ENCODE data around the gene TMEM182. TPM values are rescaled to one million over a fixed set of nuclear protein-coding genes. Genes with fewer than 3 reads are reported as not detected.
A peak's percentile ranks its signal among the peaks of the same experiment; 100 is the strongest.

TMEM182 gene
- total RNA-seq, 1 donor from 2014 or later = 6.4 TPM

- DNase-seq (ENCODE audit: low spot score, unreplicated experiment) = no peak
- Mint-ChIP-seq H3K9me3 (ENCODE audit: low read depth) (no peaks in the 10 kb centered on the region), H3K27ac (peak overlapping the region; percentile 25), H3K4me1 (ENCODE audit: low read depth) (peaks cover 24% of the 10 kb centered on the region), H3K27me3 (no peaks in the 10 kb centered on the region), H3K36me3 (ENCODE audit: insufficient read depth) (no peaks in the 10 kb centered on the region), H3K4me3 (ENCODE audit: low read depth) (peak overlapping the region; percentile 98)
- no peak for TF ChIP-seq CTCF (IDR thresholded peaks at IDR 0.05; ENCODE audit: unreplicated experiment)
Measured at GRCh38 chr2:102737431-102737830, 24.4 kb upstream of the TMEM182 start.

- no peak for TF ChIP-seq CTCF (IDR thresholded peaks at IDR 0.05; ENCODE audit: unreplicated experiment)
- Mint-ChIP-seq H3K27me3 (no peaks in the 10 kb centered on the region), H3K27ac (no peak overlapping the region), H3K4me3 (ENCODE audit: low read depth) (no peak overlapping the region), H3K36me3 (ENCODE audit: insufficient read depth) (no peaks in the 10 kb centered on the region), H3K4me1 (ENCODE audit: low read depth) (no peaks in the 10 kb centered on the region), H3K9me3 (ENCODE audit: low read depth) (no peaks in the 10 kb centered on the region)
- DNase-seq (ENCODE audit: low spot score, unreplicated experiment) = no peak
Measured at GRCh38 chr2:102743259-102743658, 18.6 kb upstream of the TMEM182 start.

- H3K36me3 Mint-ChIP-seq (ENCODE audit: insufficient read depth) = no peaks in the 10 kb centered on the region
- no peak overlapping the region for H3K4me3 Mint-ChIP-seq (ENCODE audit: low read depth)
- no peak for DNase-seq (ENCODE audit: low spot score, unreplicated experiment)
Measured at GRCh38 chr2:102748107-102748506, 13.7 kb upstream of the TMEM182 start.

GRCh38 chr2:102749938-102750337 is 11.9 kb upstream of the TMEM182 start:
- TF ChIP-seq CTCF (IDR thresholded peaks at IDR 0.05; ENCODE audit: unreplicated experiment) = no peak
- no peak overlapping the region for H3K4me3 Mint-ChIP-seq (ENCODE audit: low read depth)
- H3K4me1 Mint-ChIP-seq (ENCODE audit: low read depth) = peaks cover 1% of the 10 kb centered on the region
- no peaks in the 10 kb centered on the region for H3K36me3 Mint-ChIP-seq (ENCODE audit: insufficient read depth)
- DNase-seq (ENCODE audit: low spot score, unreplicated experiment) = no peak
- H3K27me3 Mint-ChIP-seq = no peaks in the 10 kb centered on the region
- H3K9me3 Mint-ChIP-seq (ENCODE audit: low read depth) = no peaks in the 10 kb centered on the region
- no peak overlapping the region for H3K27ac Mint-ChIP-seq

More at GRCh38 chr2:102748107-102748506, 13.7 kb upstream of the TMEM182 start:
- Mint-ChIP-seq H3K4me1 (ENCODE audit: low read depth) (no peaks in the 10 kb centered on the region), H3K27ac (no peak overlapping the region), H3K9me3 (ENCODE audit: low read depth) (no peaks in the 10 kb centered on the region), H3K27me3 (no peaks in the 10 kb centered on the region)
- no peak for TF ChIP-seq CTCF (IDR thresholded peaks at IDR 0.05; ENCODE audit: unreplicated experiment)

- H3K27me3 Mint-ChIP-seq = no peaks in the 10 kb centered on the region
- H3K9me3 Mint-ChIP-seq (ENCODE audit: low read depth) = no peaks in the 10 kb centered on the region
- H3K36me3 Mint-ChIP-seq (ENCODE audit: insufficient read depth) = no peaks in the 10 kb centered on the region
- peak; percentile 88 for TF ChIP-seq CTCF (IDR thresholded peaks at IDR 0.05; ENCODE audit: unreplicated experiment)
- peaks cover 5% of the 10 kb centered on the region for H3K4me1 Mint-ChIP-seq (ENCODE audit: low read depth)
- no peak overlapping the region for H3K27ac Mint-ChIP-seq
- no peak for DNase-seq (ENCODE audit: low spot score, unreplicated experiment)
- H3K4me3 Mint-ChIP-seq (ENCODE audit: low read depth) = no peak overlapping the region
Measured at GRCh38 chr2:102753563-102754159, 8.2 kb upstream of the TMEM182 start.
